A673 (cell line): ENCODE results near the gene SCRT2.

Experiments used
- EZH2 ChIP-seq: fragments of 200-600 bp; sonication (generic); IDR thresholded peaks from 2 replicates; pipeline ENCODE4 v1.6.1; 2017; ENCODE audit warnings: borderline replicate concordance, low read depth, mild to moderate bottlenecking, mixed read lengths, antibody characterized with exemption, low read length; ENCODE audit not compliant: poor library complexity, severe bottlenecking
- TF ChIP-seq, protein P1 (sequence below): fragments of 300-800, 200-600 bp; sonication (generic); conservative IDR thresholded peaks from 2 replicates; pipeline ENCODE4 v1.5.1; 2017; ENCODE audit warnings: low read depth, mild to moderate bottlenecking, antibody characterized with exemption, low read length, moderate library complexity, mixed read lengths

DNA sequence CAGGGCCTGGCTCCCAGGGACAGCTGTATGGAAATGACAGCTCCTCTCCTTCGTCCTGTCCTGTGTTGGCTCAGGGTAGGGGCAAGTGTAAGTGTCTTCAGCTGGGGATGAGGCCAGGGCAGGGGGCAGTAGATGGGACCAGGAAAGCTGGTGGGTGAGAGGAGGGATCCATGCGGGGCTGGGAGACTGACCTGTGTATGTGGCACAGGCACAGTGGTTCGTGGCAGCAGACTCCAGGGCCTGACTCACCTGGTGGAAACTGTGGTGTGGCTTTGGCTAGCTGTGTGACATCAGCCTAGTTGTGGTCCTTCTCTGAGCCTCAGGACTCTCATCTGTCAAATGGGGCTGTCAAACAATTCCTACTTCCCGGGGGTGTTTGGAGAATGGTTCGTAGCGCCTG, 13.7 kb upstream of the SCRT2 start:
- TF ChIP-seq, protein P1, sequence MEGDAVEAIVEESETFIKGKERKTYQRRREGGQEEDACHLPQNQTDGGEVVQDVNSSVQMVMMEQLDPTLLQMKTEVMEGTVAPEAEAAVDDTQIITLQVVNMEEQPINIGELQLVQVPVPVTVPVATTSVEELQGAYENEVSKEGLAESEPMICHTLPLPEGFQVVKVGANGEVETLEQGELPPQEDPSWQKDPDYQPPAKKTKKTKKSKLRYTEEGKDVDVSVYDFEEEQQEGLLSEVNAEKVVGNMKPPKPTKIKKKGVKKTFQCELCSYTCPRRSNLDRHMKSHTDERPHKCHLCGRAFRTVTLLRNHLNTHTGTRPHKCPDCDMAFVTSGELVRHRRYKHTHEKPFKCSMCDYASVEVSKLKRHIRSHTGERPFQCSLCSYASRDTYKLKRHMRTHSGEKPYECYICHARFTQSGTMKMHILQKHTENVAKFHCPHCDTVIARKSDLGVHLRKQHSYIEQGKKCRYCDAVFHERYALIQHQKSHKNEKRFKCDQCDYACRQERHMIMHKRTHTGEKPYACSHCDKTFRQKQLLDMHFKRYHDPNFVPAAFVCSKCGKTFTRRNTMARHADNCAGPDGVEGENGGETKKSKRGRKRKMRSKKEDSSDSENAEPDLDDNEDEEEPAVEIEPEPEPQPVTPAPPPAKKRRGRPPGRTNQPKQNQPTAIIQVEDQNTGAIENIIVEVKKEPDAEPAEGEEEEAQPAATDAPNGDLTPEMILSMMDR, result no peak
- TF ChIP-seq EZH2, result no peak
